H9 (cell line): Measurements from ENCODE around the gene MRPS23. TPM values are rescaled to one million over a fixed set of nuclear protein-coding genes. Genes with fewer than 3 reads are reported as not detected.

Experiments
- DNase-seq: peaks from one replicate; pipeline ENCODE4 v3.0.0-alpha.2; 2017
- H2AFZ ChIP-seq: one replicate; pipeline ENCODE4 v1.6.1; 2013; ENCODE audit warnings: mild to moderate bottlenecking, low read length, control low read depth, moderate library complexity
- H2AK5ac ChIP-seq: 2 replicates; pipeline ENCODE4 v1.6.1; 2013; ENCODE audit warnings: low read length, control low read depth, mixed read lengths; ENCODE audit not compliant: insufficient read length
- H2BK120ac ChIP-seq: one replicate; pipeline ENCODE4 v1.6.1; 2013; ENCODE audit warnings: low read depth, mild to moderate bottlenecking, low read length, control low read depth, inconsistent platforms; ENCODE audit not compliant: poor library complexity, severe bottlenecking
- H2BK12ac ChIP-seq: 2 replicates; pipeline ENCODE4 v1.6.1; 2013; ENCODE audit warnings: low read length, control low read depth, mixed read lengths, low read depth; ENCODE audit not compliant: insufficient read length
- H2BK15ac ChIP-seq: 2 replicates; pipeline ENCODE4 v1.6.1; 2013; ENCODE audit warnings: low read depth, low read length, control low read depth
- H2BK20ac ChIP-seq: one replicate; pipeline ENCODE4 v1.6.1; 2013; ENCODE audit warnings: low read depth, mild to moderate bottlenecking, low read length, control low read depth, inconsistent platforms; ENCODE audit not compliant: poor library complexity, severe bottlenecking
- H2BK5ac ChIP-seq: 2 replicates; pipeline ENCODE4 v1.6.1; 2013; ENCODE audit warnings: low read length, control low read depth, mixed read lengths; ENCODE audit not compliant: insufficient read length
- H3K14ac ChIP-seq: 2 replicates; pipeline ENCODE4 v1.6.1; 2013; ENCODE audit warnings: low read length, control low read depth; ENCODE audit not compliant: insufficient read depth
- H3K18ac ChIP-seq: 2 replicates; pipeline ENCODE4 v1.6.1; 2013; ENCODE audit warnings: low read depth, mild to moderate bottlenecking, mixed read lengths, low read length, control low read depth; ENCODE audit not compliant: insufficient read length
- H3K23ac ChIP-seq: 2 replicates; pipeline ENCODE4 v1.6.1; 2013; ENCODE audit warnings: low read length, control low read depth, mixed read lengths, low read depth; ENCODE audit not compliant: insufficient read length
- H3K23me2 ChIP-seq: 2 replicates; pipeline ENCODE4 v1.6.1; 2013; ENCODE audit warnings: low read depth, mild to moderate bottlenecking, mixed read lengths, low read length, control low read depth; ENCODE audit not compliant: insufficient read length, poor library complexity, severe bottlenecking
- H3K27ac ChIP-seq: 2 replicates; pipeline ENCODE4 v1.5.1; 2013; ENCODE audit warnings: low read length, control low read depth, mixed read lengths, low read depth; ENCODE audit not compliant: insufficient read length
- H3K27me3 ChIP-seq: 2 replicates; pipeline ENCODE4 v1.6.1; 2013; ENCODE audit warnings: low read length, control low read depth, inconsistent platforms; ENCODE audit not compliant: insufficient read depth
- H3K4ac ChIP-seq: 2 replicates; pipeline ENCODE4 v1.6.1; 2013; ENCODE audit warnings: low read depth, mild to moderate bottlenecking, control low read depth, inconsistent platforms, low read length, moderate library complexity
- H3K4me1 ChIP-seq: 2 replicates; pipeline ENCODE4 v1.6.1; 2013; ENCODE audit warnings: low read length, control low read depth, inconsistent platforms; ENCODE audit not compliant: insufficient read depth
- H3K4me2 ChIP-seq: 2 replicates; pipeline ENCODE4 v1.6.1; 2013; ENCODE audit warnings: low read length, control low read depth, mixed read lengths; ENCODE audit not compliant: insufficient read length, insufficient read depth
- H3K56ac ChIP-seq: 2 replicates; pipeline ENCODE4 v1.6.1; 2013; ENCODE audit warnings: low read depth, mild to moderate bottlenecking, mixed read lengths, low read length, control low read depth; ENCODE audit not compliant: insufficient read length
- H3K79me1 ChIP-seq: 2 replicates; pipeline ENCODE4 v1.6.1; 2013; ENCODE audit warnings: low read depth, mild to moderate bottlenecking, moderate library complexity, low read length, control low read depth, inconsistent platforms; ENCODE audit not compliant: insufficient read depth, poor library complexity, severe bottlenecking
- H3K79me2 ChIP-seq: 2 replicates; pipeline ENCODE4 v1.6.1; 2013; ENCODE audit warnings: low read length, control low read depth, inconsistent platforms; ENCODE audit not compliant: insufficient read depth
- H3K9ac ChIP-seq: 2 replicates; pipeline ENCODE4 v1.6.1; 2013; ENCODE audit warnings: low read length, control low read depth, mixed read lengths; ENCODE audit not compliant: insufficient read length; ENCODE audit errors: extremely low read depth
- H3K9me3 ChIP-seq: one replicate; pipeline ENCODE4 v1.6.1; 2013; ENCODE audit warnings: low read depth, low read length, inconsistent platforms; ENCODE audit not compliant: control insufficient read depth
- H3T11ph ChIP-seq: one replicate; pipeline ENCODE4 v1.6.1; 2013; ENCODE audit warnings: mild to moderate bottlenecking, low read length, control low read depth, inconsistent platforms
- H4K20me1 ChIP-seq: one replicate; pipeline ENCODE4 v1.6.1; 2013; ENCODE audit not compliant: control insufficient read depth, insufficient read length, insufficient read depth
- H4K5ac ChIP-seq: 2 replicates; pipeline ENCODE4 v1.6.1; 2013; ENCODE audit warnings: low read depth, mild to moderate bottlenecking, mixed read lengths, low read length, control low read depth; ENCODE audit not compliant: insufficient read length
- H4K8ac ChIP-seq: replicated peaks from 2 replicates; pipeline ENCODE4 v1.6.1; 2013; ENCODE audit warnings: low read length, control low read depth, mixed read lengths, low read depth; ENCODE audit not compliant: insufficient read length
- H4K91ac ChIP-seq: 2 replicates; pipeline ENCODE4 v1.6.1; 2013; ENCODE audit warnings: low read depth, mild to moderate bottlenecking, moderate library complexity, mixed read lengths, low read length, control low read depth; ENCODE audit not compliant: insufficient read length
- H3K27ac Mint-ChIP-seq, 3 experiments: 2 replicates in 2 of 3; 3 replicates in 1 of 3; pipeline ENCODE4 v1.8.0; 2020 to 2021; ENCODE audit warnings: mixed read lengths in 3 of 3, mild to moderate bottlenecking in 1 of 3, moderate library complexity in 1 of 3
- H3K27me3 Mint-ChIP-seq: 2 replicates; pipeline ENCODE4 v1.8.0; 2021; ENCODE audit warnings: low read depth, mild to moderate bottlenecking, moderate library complexity, mixed read lengths
- H3K36me3 Mint-ChIP-seq, 3 experiments: 2 replicates in 2 of 3; 3 replicates in 1 of 3; pipeline ENCODE4 v1.8.0; 2020 to 2021; ENCODE audit warnings: low read depth in 3 of 3, mixed read lengths in 3 of 3; ENCODE audit not compliant: insufficient read depth in 1 of 3
- H3K4me1 Mint-ChIP-seq, 2 experiments: 2 replicates each; pipeline ENCODE4 v1.8.0; 2020; ENCODE audit warnings: mixed read lengths in 2 of 2
- H3K4me3 Mint-ChIP-seq, 2 experiments: 2 replicates in 1 of 2; 3 replicates in 1 of 2; pipeline ENCODE4 v1.8.0; 2020 to 2021; ENCODE audit warnings: mild to moderate bottlenecking in 2 of 2, mixed read lengths in 2 of 2, moderate library complexity in 1 of 2
- H3K9me3 Mint-ChIP-seq, 2 experiments: 2 replicates in 1 of 2; 3 replicates in 1 of 2; pipeline ENCODE4 v1.8.0; 2020; ENCODE audit warnings: mild to moderate bottlenecking in 2 of 2, mixed read lengths in 2 of 2, moderate library complexity in 1 of 2
- WGBS: extraction: QIAGEN DNeasy Blood & Tissue Kit; methylation state at CpG from one replicate; pipeline ENCODE4 v1.1.7; 2013; ENCODE audit warnings: missing lambda C conversion rate, low lambda C conversion rate, mixed read lengths; ENCODE audit not compliant: insufficient read length; ENCODE audit errors: extremely low coverage; 5-methylcytosine and 5-hydroxymethylcytosine counted together
- total RNA-seq: library from RNA; stranded (reverse); gene quantifications from 2 replicates; pipeline ENCODE4 v1.2.1, GENCODE V29; 2021
- TF ChIP-seq, protein P1 (sequence below): fragments of 200-600 bp; sonication (generic); conservative IDR thresholded peaks from 3 replicates; pipeline ENCODE4 v1.8.0; 2021; ENCODE audit warnings: antibody characterized with exemption, mild to moderate bottlenecking

Gene MRPS23
- total RNA-seq, 1 experiment from 2014 or later, result 62.0 TPM

DNA sequence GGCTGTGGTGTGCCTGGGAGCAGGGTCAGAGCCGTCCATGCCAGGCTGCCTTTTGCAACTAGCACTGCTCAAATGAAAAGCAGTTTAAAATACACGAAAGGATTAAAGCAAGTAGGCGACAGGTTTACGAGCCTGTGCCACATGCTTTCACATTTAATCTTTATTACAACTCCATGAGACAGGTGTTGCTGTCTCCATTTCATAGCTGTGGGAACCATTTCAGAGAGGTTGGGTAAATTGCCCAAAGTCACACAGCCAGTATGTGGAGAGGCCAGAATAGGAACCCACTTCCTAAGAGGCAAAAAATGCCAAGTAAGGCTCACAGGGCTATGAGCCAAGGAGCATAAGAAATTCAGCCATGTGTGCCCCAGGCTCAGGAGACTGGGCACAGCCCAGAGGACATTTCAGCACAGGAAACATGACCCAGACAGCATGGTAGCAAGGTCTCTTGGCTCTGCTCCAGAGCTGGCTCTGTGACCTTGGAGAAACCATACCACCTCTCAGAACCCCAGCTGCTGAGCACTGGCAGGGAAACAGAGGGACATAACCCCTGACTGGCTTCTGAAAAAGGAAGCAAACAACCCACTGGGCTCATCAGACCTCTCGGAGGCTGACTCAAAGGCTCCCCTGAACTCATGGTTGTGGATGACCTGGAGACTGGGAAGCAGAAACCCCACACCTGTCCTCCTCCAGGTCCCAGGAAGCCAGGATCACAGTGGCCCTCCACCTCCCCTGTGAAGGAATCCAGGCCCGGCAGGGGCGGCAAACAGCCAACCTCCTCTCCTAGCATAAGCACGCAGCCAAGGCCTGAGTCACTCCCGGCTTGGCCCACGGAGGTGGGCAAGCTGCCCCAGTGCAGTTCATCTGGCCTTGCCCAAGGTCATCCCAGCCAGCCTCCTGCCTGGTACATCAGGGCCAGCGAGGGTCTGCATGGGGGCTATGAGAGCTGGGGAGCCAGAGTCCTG lies 40.3 kb upstream of the MRPS23 start:
- Histone ChIP-seq H3K4me1 (peaks cover 4% of the 10 kb centered on the region; the same call in 1 of the 2 replicates), H3K27me3 (no peaks in the 10 kb centered on the region), H3K4me2 (no peak overlapping the region), H2AK5ac (no peak overlapping the region), H2AFZ (no peak overlapping the region), H3K79me2 (no peaks in the 10 kb centered on the region), H2BK120ac (no peak overlapping the region), H2BK20ac (no peak overlapping the region), H3T11ph (no peak overlapping the region), H2BK15ac (no peak overlapping the region), H3K9me3 (no peaks in the 10 kb centered on the region), H3K23me2 (no peaks in the 10 kb centered on the region), H3K18ac (no peak overlapping the region), H3K14ac (no peak overlapping the region), H3K27ac (no peak overlapping the region), H3K4ac (no peak overlapping the region), H4K8ac (no peak overlapping the region), H3K23ac (no peak overlapping the region), H2BK12ac (no peak overlapping the region), H3K9ac (no peak overlapping the region), H2BK5ac (no peak overlapping the region), H3K56ac (no peak overlapping the region), H3K79me1 (no peaks in the 10 kb centered on the region), H4K5ac (no peak overlapping the region), H4K20me1 (no peaks in the 10 kb centered on the region), H4K91ac (no peak overlapping the region)
- no peaks in the 10 kb centered on the region; a peak in 1 of 7 replicates for H3K36me3 Mint-ChIP-seq
- no peaks in the 10 kb centered on the region; a peak in 1 of 5 replicates for H3K9me3 Mint-ChIP-seq
- no peak overlapping the region; a peak in 1 of 7 replicates for H3K27ac Mint-ChIP-seq
- no CpG with 5 or more reads among the region's 11 CpGs for WGBS
- no peak overlapping the region for H3K4me3 Mint-ChIP-seq
- TF ChIP-seq, protein P1, sequence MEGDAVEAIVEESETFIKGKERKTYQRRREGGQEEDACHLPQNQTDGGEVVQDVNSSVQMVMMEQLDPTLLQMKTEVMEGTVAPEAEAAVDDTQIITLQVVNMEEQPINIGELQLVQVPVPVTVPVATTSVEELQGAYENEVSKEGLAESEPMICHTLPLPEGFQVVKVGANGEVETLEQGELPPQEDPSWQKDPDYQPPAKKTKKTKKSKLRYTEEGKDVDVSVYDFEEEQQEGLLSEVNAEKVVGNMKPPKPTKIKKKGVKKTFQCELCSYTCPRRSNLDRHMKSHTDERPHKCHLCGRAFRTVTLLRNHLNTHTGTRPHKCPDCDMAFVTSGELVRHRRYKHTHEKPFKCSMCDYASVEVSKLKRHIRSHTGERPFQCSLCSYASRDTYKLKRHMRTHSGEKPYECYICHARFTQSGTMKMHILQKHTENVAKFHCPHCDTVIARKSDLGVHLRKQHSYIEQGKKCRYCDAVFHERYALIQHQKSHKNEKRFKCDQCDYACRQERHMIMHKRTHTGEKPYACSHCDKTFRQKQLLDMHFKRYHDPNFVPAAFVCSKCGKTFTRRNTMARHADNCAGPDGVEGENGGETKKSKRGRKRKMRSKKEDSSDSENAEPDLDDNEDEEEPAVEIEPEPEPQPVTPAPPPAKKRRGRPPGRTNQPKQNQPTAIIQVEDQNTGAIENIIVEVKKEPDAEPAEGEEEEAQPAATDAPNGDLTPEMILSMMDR, result no peak
- H3K4me1 Mint-ChIP-seq, result peaks cover 12 to 20% of the 10 kb centered on the region in 2 experiments
- DNase-seq, result no peak
- H3K27me3 Mint-ChIP-seq, result no peaks in the 10 kb centered on the region
